Ovary (tissue), 1 donor: ENCODE measurements around the gene SLC26A2.

Experiments used
- EP300 ChIP-seq: sonication (generic); formaldehyde crosslinking; IDR thresholded peaks from one replicate; pipeline ENCODE4 v1.6.1; 2017; ENCODE audit warnings: antibody characterized with exemption
- POLR2A ChIP-seq: fragments of 450-650 bp; IDR thresholded peaks from one replicate; pipeline ENCODE4 v1.6.1; 2017; ENCODE audit warnings: antibody characterized with exemption, mild to moderate bottlenecking, moderate library complexity

DNA sequence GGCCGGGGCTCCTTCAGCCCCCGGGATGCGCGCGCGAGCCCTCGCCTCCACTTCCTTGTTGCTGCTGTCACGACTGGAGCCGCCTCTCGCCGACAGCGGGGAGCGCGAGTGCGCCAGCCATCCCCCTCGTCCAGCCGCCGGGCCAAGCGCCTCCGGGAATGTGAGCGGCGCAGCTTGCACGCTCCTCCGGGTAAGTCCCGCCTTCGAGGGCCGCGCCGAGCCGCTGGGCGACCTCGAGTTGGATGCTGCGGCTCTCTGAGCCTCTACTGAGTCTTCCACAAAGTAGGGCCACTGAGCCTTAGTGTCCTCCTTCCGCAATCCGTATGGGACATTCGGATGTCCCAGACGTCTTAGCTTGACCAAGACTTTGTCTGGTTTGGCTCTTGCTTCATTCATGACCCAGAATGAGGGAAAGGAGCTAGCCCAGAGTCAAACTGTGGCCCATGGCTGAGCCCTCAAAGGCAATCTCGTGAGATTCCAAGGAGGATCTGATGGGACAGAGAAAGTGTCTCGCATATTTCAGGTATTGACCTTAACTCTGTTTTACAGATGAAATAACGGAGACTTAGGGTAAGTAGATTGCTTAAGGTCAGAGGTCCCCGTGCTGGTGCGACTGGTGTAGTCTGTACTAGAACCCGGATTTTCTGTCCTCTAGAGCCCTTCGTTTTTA, 40.6 kb downstream of the SLC26A2 start:
- TF ChIP-seq EP300 (no peak), POLR2A (no peak)
